Kidney tubule cell (primary cell): ENCODE results near the gene ZFP90.

Experiments used
- DNase-seq: peaks from one replicate; pipeline ENCODE4 v3.0.0-alpha.2; 2018; ENCODE audit warnings: low spot score

Gene ZFP90

DNA sequence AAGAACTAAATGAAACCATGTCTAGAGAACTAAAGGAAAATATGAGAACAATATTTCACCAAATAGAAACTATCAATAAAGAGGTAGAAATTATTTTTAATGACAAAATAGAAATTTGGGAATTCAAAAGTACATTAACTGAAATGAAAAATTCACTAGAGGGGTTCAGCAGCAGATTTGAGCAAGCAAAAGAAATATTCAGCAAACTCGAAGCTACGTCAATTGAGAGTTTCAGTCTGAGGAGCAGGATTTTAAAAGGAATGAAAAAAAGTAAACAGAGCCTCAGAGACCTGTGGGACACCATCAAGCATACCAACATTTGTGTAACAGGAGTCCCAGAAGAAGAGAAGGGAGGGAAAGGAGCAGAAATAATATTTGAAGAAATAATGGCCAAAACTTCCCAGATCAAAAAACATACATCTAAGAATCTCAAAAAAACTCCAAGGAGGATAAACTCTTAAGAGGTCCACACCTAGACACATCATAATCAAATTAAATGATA is 38.3 kb downstream of the ZFP90 start:
- no peak for DNase-seq

DNA sequence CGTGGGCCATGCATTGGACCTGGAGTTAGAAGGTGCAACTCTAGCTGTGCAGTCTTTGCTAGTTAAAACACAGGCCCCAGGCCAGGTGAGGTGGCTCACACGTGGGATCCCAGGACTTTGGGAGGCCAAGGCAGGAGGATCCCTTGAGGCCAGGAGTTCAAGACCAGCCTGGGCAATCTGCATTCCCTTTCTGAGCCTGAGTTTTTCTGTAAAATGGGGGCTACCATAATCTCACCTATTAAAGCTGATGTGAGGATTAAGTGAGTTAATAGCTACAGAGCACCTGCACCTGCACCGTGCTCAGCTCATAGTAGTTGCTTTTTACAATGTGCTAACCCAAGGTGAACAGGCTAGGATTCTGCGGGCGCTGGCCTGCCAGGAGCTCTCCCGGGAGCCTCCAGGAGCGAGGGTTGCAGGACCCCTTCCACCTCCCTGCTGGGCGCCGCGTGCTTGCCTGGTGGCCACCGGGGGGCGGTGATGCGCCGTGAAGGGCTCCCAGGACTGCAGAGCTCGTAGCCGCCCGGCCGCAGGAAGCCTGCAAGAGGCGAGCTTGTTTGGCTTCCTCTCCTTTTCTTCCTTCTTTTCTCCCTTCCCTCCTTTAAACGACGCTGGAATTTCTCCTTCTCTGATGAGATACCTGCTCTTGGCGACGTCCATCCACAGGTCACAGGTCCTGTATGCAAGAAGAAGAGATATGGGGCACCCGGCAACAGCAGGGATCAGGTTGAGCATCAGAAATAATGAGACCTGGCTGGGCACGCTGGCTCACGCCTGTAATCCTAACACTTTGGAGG is 51.3 kb downstream of the ZFP90 start:
- peak; percentile 79 for DNase-seq

DNA sequence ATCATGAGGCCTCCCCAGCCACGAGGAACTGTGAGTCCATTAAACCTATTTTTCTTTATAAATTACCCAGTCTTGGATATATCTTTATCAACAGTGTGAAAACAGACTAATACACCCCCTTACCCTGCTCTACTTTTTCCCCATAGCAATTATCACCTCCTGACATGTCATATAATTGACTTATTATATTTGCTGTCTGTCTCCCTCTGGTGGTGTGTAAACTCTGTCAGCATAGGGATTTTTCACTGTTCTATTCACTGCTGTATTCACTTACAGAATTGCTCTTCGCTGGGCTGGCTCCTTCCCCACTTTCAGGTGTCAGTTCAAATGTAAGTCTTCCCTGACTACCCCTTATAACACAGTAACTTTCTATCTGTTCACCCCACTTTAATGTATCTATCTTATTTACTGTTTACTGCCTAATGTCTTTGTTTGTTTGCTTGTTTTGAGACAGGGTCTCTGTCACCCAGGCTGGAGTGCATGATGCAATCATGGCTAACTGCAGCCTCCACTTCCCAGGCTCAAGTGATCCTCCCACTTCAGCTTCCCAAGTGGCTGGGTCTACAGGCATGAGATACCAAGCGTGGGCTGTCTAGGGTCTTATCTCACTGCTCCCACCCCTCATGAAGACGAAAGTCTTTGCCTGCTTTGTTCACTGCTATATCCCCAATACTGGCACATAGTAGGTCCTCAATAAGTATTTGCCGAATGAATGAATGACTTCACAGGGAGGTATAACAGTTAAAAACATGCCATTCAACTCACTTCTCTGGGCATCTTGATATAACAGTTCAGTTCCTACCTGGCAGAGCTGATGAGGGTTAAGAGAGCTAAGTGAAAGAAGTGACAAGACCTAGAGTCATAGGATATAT is 53.6 kb downstream of the ZFP90 start:
- DNase-seq: no peak

DNA sequence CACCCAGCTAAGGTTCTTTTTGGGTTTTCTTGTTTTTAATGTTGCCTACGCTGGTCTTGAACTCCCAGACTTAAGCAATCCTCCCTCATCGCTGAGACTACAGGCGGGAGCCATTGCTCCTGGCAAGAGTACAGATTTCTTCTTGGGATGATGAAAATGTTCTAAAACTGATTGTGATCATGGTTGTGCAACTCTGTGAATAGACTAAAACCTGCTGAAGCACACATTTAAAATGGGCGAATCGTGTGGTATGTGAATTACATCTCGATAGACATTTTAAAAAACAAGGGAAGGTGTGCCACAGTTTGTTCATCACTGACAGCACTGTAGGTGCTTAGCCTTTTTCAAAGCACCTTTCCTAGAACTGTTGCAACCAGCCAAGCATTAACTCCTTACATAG is 57.2 kb downstream of the ZFP90 start:
- DNase-seq: no peak

DNA sequence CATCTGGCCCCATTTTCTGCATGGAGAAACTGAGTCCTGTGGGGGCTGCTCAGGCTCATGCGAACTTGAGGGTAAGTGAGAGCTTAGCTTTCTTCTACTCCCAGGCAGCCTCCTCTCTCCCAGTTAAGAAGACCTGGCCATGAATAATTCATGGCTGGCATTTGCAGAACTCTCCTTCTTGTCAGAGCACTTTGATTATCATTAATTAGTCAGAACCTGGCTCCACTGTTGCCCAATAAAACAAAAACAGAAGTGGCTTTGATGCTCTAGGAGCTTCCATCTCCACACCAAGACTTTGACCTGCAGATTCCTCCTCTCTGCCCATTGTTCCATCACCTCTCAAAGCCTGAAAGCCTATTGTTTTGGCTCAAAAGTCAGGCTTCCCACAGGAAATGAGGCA is 60.5 kb downstream of the ZFP90 start:
- DNase-seq: no peak

DNA sequence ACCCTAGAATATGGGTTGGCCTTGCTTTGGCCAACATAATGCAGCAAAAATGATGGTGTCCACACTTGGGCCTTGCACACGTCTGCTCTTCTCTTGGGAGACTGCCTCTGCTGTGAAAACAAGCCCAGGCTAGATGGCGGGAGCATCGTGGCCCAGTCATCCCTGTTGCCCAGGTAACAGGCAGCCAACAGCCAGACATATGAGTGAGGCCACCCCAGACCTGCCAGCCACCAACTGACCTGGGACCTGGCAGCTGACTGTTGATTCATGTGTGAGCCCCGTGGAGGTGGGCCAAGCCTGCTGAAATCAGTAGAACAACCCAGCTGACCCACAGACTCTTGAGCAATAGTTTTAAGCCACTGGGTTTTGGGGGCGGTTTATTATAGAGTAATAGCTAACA is 66.7 kb downstream of the ZFP90 start:
- peak; percentile 84 for DNase-seq

DNA sequence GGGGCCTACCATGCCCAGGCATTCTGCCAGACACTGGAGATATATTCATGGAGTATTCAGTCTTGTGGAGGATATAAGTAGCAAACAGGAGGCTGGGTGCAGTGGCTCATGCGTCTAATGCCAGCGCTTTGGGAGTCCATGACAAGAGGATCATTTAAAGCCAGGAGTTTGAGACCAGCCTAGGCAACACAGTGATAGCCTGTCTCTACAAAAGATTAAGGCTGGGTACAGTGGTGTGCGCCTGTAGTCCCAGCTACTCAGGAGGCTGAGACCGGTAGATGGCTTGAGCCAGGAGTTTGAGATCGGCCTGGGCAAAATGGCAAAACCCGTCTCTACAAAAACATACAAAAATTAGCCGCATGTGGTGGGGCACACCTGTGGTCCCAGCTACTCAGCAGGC is 68.4 kb downstream of the ZFP90 start:
- DNase-seq: no peak

DNA sequence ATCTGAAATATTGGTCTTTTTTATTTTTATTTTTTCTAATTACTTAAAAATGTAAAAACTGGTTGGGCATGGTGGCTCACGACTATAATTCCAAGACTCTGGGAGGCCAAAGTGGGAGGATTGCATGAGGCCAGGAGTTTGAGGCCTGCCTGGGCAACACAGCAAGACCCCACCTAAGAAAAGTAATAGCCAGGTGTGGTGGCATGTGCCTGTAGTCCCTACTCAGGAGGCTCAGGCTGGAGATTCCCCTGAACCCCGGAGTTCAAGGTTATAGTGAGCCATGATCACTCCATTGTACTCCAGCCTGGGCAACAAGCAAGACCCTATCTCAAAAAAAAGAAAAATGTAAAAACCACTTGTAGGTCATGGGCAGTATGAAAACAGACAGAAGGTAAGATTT is 69.2 kb downstream of the ZFP90 start:
- DNase-seq: no peak

DNA sequence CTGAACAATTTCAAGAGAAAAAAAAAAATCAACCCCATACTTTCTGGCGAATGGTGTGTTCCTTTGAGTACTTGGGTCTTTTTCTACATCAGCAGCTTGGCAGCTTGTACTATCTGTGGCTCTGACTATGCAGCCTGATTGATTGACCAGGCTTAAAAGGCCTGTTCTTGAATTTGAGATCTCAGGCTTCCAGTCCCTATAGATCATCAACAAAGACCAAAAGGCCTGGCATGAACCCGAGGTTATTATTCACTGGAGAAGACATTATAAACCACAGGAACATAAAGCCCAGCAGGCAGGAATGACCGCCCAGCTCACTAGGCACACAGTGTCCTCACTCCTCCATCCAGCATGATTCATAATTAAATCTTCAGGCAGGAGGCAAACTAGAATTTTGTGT is 73.9 kb downstream of the ZFP90 start:
- DNase-seq: no peak

DNA sequence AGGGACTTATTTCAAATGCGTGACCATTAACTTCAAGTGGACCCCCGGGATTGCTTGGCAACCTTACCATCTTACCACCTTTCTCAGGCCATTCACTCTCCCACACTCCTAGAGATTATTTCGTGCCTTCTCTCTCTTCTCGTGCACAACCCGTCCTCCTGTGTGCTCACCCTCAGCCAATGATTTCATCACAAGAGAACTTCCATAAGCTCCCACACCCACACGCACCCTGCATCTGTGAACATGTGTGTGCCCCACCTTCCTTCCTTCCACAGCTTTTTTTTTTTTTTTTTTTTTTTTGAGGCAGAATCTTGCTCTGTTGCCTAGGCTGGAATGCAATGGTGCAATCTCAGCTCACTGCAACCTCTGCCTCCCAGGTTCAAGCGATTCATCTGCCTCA is 78.6 kb downstream of the ZFP90 start:
- no peak for DNase-seq
